HG02759 (cell line): ENCODE measurements around the gene UMODL1.
A peak's percentile ranks its signal among the peaks of the same experiment; 100 is the strongest.
"Not testable (repeated sequence)": the region's sequence is repeated elsewhere in the genome, so short reads cannot be mapped to it uniquely, and the experiment has no call there.

Experiments used
- ATAC-seq: cut with Tn5 transposase; IDR thresholded peaks from one replicate; pipeline ENCODE4 v1.9.1; 2021; ENCODE audit warnings: mild to moderate bottlenecking, moderate library complexity; ENCODE audit not compliant: unreplicated experiment

UMODL1 gene

GRCh38 chr21:42111811-42112210 lies 40.7 kb downstream of the UMODL1 start:
- no peak for ATAC-seq

- ATAC-seq, result no peak
Observed at GRCh38 chr21:42112238-42112637, 41.1 kb downstream of the UMODL1 start.

- no peak for ATAC-seq
Observed at GRCh38 chr21:42112857-42113256, 41.7 kb downstream of the UMODL1 start.

GRCh38 chr21:42113926-42114409 lies 42.9 kb downstream of the UMODL1 start:
- ATAC-seq, result no peak

GRCh38 chr21:42114646-42115045 lies 43.5 kb downstream of the UMODL1 start:
- ATAC-seq, result no peak

- ATAC-seq, result no peak
Observed at GRCh38 chr21:42115136-42115683, 44.1 kb downstream of the UMODL1 start.

- not testable (repeated sequence) for ATAC-seq
Observed at GRCh38 chr21:42116551-42116950, 45.4 kb downstream of the UMODL1 start.

- peak; percentile 61 for ATAC-seq
Observed at GRCh38 chr21:42117229-42117966, 46.3 kb downstream of the UMODL1 start.

GRCh38 chr21:42117967-42118780 lies 47.1 kb downstream of the UMODL1 start:
- no peak for ATAC-seq

GRCh38 chr21:42118901-42119300 lies 47.8 kb downstream of the UMODL1 start:
- ATAC-seq, result no peak

GRCh38 chr21:42120101-42120902 lies 49.2 kb downstream of the UMODL1 start:
- no peak for ATAC-seq

- ATAC-seq, result no peak
Observed at GRCh38 chr21:42120903-42121535, 49.9 kb downstream of the UMODL1 start.

- no peak for ATAC-seq
Observed at GRCh38 chr21:42121794-42122193, 50.7 kb downstream of the UMODL1 start.

- ATAC-seq, result no peak
Observed at GRCh38 chr21:42122398-42122797, 51.3 kb downstream of the UMODL1 start.

GRCh38 chr21:42122808-42123207 lies 51.7 kb downstream of the UMODL1 start:
- no peak for ATAC-seq

- ATAC-seq, result no peak
Observed at GRCh38 chr21:42123219-42123908, 52.2 kb downstream of the UMODL1 start.

- ATAC-seq, result no peak
Observed at GRCh38 chr21:42124081-42124480, 53.0 kb downstream of the UMODL1 start.

- ATAC-seq, result no peak
Observed at GRCh38 chr21:42124826-42125570, 53.9 kb downstream of the UMODL1 start.
